Ishikawa (cell line): Measurements from ENCODE around the gene WDTC1.

Source experiments
- CREB1 ChIP-seq: IDR thresholded peaks from 2 replicates; pipeline ENCODE4 v1.6.1; 2012; ENCODE audit warnings: low read depth
- EGR1 ChIP-seq: IDR thresholded peaks from 2 replicates; pipeline ENCODE4 v1.6.1; 2012
- EP300 ChIP-seq: IDR thresholded peaks from 2 replicates; pipeline ENCODE4 v1.6.1; 2012; ENCODE audit warnings: borderline replicate concordance
- RAD21 ChIP-seq: IDR thresholded peaks from 2 replicates; pipeline ENCODE4 v1.6.1; 2012; ENCODE audit warnings: low read depth
- TF ChIP-seq, protein P1 (sequence below): IDR thresholded peaks from 2 replicates; pipeline ENCODE4 v1.6.1; 2012; ENCODE audit warnings: low read depth, mild to moderate bottlenecking

Gene WDTC1

DNA sequence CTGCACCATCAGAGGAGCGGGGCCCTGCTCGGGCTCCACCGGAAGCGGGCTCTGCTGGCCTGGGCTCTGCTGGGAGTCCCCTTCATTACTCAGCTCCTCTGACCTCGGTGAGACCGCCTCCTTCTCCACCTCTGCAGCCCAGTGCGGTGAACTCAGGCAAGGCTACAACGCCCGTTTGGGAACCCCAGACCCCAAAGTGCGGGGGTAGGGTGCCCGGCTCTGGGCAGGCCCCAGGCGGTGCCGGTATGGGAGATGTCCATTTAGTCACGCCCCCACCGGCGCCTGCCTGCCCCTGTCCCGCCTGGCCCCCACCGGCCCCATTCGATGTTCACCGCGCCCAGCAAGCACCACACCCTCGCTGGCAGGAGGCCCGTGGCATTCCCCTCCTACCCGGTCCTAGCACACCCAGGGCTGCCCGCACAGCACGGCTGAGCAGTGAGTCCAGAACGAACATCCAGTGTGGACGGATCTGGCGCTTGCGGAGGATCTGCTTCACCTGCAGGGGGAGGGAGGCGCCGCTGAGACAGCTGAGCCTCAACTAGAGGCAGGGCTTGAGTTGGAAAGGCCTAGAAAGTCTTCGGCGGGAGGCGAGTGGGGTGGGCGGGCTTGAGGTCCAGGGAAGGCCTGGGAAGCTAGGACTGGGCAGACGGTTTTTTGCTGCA, 122.3 kb downstream of the WDTC1 start:
- TF ChIP-seq, protein P1, sequence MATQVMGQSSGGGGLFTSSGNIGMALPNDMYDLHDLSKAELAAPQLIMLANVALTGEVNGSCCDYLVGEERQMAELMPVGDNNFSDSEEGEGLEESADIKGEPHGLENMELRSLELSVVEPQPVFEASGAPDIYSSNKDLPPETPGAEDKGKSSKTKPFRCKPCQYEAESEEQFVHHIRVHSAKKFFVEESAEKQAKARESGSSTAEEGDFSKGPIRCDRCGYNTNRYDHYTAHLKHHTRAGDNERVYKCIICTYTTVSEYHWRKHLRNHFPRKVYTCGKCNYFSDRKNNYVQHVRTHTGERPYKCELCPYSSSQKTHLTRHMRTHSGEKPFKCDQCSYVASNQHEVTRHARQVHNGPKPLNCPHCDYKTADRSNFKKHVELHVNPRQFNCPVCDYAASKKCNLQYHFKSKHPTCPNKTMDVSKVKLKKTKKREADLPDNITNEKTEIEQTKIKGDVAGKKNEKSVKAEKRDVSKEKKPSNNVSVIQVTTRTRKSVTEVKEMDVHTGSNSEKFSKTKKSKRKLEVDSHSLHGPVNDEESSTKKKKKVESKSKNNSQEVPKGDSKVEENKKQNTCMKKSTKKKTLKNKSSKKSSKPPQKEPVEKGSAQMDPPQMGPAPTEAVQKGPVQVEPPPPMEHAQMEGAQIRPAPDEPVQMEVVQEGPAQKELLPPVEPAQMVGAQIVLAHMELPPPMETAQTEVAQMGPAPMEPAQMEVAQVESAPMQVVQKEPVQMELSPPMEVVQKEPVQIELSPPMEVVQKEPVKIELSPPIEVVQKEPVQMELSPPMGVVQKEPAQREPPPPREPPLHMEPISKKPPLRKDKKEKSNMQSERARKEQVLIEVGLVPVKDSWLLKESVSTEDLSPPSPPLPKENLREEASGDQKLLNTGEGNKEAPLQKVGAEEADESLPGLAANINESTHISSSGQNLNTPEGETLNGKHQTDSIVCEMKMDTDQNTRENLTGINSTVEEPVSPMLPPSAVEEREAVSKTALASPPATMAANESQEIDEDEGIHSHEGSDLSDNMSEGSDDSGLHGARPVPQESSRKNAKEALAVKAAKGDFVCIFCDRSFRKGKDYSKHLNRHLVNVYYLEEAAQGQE: no peak
- no peak for TF ChIP-seq CREB1

DNA sequence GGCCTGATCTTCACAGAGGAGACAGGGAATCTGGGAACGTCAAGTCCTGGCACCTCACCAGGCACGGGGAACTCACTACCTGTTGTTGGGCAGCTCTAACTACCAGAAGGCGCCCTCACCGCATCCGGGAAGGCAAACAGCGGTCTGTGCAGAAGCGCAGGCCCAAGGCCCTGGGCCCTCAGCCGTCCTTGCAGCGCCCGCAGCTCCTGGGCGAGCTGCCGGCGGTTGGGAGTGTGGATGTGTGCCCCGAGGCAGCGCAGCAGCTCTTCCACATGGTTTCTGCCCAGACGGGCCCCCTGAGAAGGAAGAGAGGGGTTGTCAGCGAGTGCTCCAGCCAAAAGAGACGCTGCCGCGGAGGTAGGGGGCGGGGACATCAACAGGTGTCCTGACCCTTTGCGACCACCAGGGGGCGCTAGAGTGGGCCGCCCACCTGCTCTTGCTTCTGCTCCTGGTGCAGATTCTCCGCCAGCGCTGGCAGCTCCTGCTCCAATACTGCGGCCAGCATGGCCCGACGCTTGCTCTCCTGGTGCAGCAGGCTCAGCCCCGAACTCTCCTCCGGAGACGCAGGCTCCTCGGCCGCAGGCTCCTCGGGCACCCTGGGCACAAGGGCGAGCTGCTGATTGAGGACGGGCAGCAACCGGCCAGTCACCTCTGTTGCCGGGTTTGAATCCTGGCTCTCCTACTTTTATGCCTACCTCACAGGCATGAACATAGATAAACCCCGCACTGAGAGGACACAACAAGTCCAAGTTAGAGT, 123.0 kb downstream of the WDTC1 start:
- no peak for TF ChIP-seq EP300
- TF ChIP-seq EGR1: no peak
- TF ChIP-seq RAD21: peak; percentile 57
